Activated naive CD8-positive, alpha-beta T cell treated with anti-CD3 and anti-CD28 coated beads, Interleukin-2, amount 50 U/mL, for 24 hours (primary cell): Measurements from ENCODE around the gene PKP3.
"Not testable (repeated sequence)": the region's sequence is repeated elsewhere in the genome, so short reads cannot be mapped to it uniquely, and the experiment has no call there.

Experiments
- ATAC-seq: fragments of 150-1000 bp; cut with Tn5 transposase; one replicate; pipeline ENCODE4 v1.10.0; 2021
- DNase-seq: peaks from one replicate; pipeline ENCODE4 v3.0.0; 2021
- H3K27ac Mint-ChIP-seq: one replicate; pipeline ENCODE4 v1.8.0; 2021; ENCODE audit warnings: mild to moderate bottlenecking, mixed read lengths
- H3K27me3 Mint-ChIP-seq: one replicate; pipeline ENCODE4 v1.8.0; 2021; ENCODE audit warnings: mixed read lengths
- H3K36me3 Mint-ChIP-seq: one replicate; pipeline ENCODE4 v1.8.0; 2021; ENCODE audit warnings: low read depth, mixed read lengths
- H3K4me1 Mint-ChIP-seq: one replicate; pipeline ENCODE4 v1.8.0; 2021; ENCODE audit warnings: mixed read lengths
- H3K4me3 Mint-ChIP-seq: one replicate; pipeline ENCODE4 v1.8.0; 2021; ENCODE audit warnings: mild to moderate bottlenecking, moderate library complexity, mixed read lengths
- H3K9me3 Mint-ChIP-seq: one replicate; pipeline ENCODE4 v1.8.0; 2021; ENCODE audit warnings: mixed read lengths

Gene PKP3

GRCh38 chr11:405954-406795 lies 12.2 kb downstream of the PKP3 start:
- DNase-seq = no peak
- Mint-ChIP-seq H3K9me3 (no peaks in the 10 kb centered on the region), H3K4me1 (peaks cover 6% of the 10 kb centered on the region), H3K4me3 (no peak overlapping the region), H3K27ac (no peak overlapping the region), H3K36me3 (no peaks in the 10 kb centered on the region), H3K27me3 (no peaks in the 10 kb centered on the region)
- no peak for ATAC-seq

- Mint-ChIP-seq H3K4me1 (peaks cover 6% of the 10 kb centered on the region), H3K27ac (no peak overlapping the region), H3K9me3 (no peaks in the 10 kb centered on the region), H3K36me3 (no peaks in the 10 kb centered on the region), H3K4me3 (peak overlapping the region; percentile 17), H3K27me3 (no peaks in the 10 kb centered on the region)
- peak; percentile 90 for DNase-seq
- ATAC-seq = peak; percentile 91
Observed at GRCh38 chr11:406796-407650, 13.0 kb downstream of the PKP3 start.

- Mint-ChIP-seq H3K36me3 (no peaks in the 10 kb centered on the region), H3K4me3 (no peak overlapping the region), H3K4me1 (peaks cover 6% of the 10 kb centered on the region), H3K9me3 (no peaks in the 10 kb centered on the region), H3K27me3 (no peaks in the 10 kb centered on the region), H3K27ac (peak overlapping the region; percentile 35)
- ATAC-seq = peak; percentile 1
- no peak for DNase-seq
Observed at GRCh38 chr11:407651-408123, 13.7 kb downstream of the PKP3 start.

DNA sequence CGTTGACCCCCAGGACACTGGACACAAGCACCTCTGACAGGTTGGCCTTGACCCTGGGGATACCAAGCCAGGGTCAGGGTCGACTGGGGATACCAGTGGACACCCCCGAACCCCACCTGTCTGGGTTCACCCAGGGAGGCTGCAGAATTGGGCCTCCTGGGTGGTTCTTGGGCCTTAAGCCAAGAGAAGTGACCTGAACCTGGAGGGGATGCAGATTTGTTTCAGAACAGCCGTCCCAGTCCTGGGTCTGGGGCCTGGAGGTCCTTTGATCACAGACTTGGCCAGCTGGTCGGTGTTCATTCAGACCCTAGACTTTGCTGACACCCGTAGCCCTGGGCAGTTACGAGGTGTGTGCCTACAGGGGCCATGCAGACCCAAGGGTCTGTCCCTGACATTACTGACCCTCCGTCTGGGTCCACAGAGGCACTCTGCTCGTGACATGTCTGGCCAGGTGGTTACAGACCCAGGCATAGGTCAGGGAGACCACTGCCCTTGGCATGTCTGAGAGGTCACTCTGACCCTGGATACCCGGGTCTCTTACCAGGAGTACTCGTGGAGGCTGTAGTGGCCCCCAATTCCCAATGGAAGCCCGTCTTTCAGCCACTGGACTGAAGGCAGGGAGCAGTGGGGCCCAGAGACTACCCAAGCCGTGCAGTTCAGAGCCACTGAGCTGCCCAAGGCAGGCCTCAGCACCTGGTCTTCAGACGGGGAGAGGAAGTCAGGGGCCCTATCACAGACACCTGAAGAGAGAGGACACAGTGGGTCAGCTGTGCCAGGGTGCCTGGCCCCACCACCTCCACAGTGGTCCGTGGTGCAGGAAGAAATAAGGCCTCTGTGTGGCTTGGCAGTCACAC lies 14.4 kb downstream of the PKP3 start:
- DNase-seq (no peak), ATAC-seq (no peak)
- H3K4me1 Mint-ChIP-seq = peaks cover 8% of the 10 kb centered on the region
- no peaks in the 10 kb centered on the region for H3K36me3 Mint-ChIP-seq
- H3K27me3 Mint-ChIP-seq = no peaks in the 10 kb centered on the region
- no peaks in the 10 kb centered on the region for H3K9me3 Mint-ChIP-seq
- H3K4me3 Mint-ChIP-seq = no peak overlapping the region
- no peak overlapping the region for H3K27ac Mint-ChIP-seq

DNA sequence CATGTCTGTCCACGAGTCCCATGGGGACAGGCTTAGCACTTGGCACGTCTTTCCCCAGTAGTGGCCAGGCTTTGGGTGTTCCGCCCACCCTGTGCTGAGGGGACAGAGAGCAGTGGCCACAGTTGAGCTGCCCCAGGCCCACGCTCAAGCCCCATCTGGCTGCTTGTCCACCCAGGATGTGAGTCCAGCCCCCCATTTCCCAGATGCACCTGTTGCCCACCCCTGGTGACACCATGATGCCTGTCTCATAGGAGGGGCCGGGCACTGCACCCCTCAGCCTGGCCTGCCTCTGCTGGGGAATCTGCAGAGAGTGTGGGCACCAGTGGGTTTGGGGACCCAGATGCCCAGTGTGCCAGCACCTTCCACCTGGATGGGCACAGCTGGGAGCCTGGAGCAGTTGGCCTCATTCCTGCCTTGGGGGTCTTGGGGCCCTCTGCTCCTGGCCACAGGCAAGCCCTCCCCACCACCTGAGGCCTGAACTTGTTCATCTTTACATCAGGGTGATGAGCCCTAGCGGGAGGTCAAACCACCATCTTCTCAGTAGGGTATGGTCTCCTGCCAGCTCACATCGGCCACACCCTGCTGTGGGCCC lies 15.1 kb downstream of the PKP3 start:
- H3K9me3 Mint-ChIP-seq = no peaks in the 10 kb centered on the region
- H3K27ac Mint-ChIP-seq = no peak overlapping the region
- H3K4me1 Mint-ChIP-seq = peaks cover 9% of the 10 kb centered on the region
- H3K36me3 Mint-ChIP-seq = no peaks in the 10 kb centered on the region
- no peak overlapping the region for H3K4me3 Mint-ChIP-seq
- ATAC-seq (no peak), DNase-seq (no peak)
- H3K27me3 Mint-ChIP-seq = no peaks in the 10 kb centered on the region

DNA sequence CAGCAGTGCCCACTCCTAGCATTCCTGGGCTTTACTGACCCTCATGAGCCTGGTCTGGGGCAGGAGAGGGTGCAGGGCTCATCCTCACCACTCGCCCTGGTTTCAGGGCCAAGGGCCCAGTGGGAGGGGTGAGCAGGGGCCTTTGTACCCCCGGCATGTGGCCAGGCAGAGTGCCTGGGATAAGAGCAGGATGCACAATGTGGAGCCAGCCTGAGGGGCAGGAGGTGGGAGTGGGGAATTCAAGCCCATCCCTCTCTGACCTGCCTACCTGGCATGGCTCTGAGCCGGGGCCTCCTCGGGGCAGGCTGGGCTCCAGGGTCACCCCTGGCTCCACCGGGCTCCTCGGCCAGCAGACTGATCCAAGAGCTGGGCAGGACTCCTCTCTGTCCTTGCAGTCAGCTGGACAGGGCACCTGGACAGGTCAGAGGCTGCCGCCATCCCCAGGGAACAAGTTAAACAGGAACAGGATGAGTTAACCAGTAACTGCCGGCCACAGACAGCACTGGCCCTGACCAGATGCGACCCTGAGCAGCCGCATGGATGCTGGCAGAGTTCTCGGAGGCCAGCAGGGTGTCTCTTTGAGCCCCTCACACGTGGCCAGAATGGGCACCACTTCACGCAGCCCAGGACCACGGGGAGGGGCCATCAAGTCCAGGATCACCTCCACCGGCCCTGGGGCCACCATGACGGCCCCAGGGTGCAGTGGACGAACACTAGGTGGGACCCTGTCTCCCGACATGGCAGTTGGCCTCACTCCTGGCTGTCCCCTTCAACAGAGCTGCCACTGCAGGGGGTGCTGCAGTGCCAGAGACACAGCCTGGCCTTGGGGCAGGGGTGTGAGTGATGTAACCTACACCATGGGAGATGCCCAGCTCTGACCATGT lies 15.8 kb downstream of the PKP3 start:
- Mint-ChIP-seq H3K36me3 (no peaks in the 10 kb centered on the region), H3K27me3 (no peaks in the 10 kb centered on the region), H3K9me3 (no peaks in the 10 kb centered on the region), H3K4me3 (no peak overlapping the region), H3K27ac (no peak overlapping the region), H3K4me1 (peaks cover 16% of the 10 kb centered on the region)
- DNase-seq (no peak), ATAC-seq (no peak)

- H3K36me3 Mint-ChIP-seq, DNase-seq, H3K27me3 Mint-ChIP-seq, H3K27ac Mint-ChIP-seq, H3K4me3 Mint-ChIP-seq, H3K9me3 Mint-ChIP-seq, ATAC-seq: not testable (repeated sequence)
- peaks cover 24% of the 10 kb centered on the region for H3K4me1 Mint-ChIP-seq
Observed at GRCh38 chr11:410711-411110, 16.7 kb downstream of the PKP3 start.

DNA sequence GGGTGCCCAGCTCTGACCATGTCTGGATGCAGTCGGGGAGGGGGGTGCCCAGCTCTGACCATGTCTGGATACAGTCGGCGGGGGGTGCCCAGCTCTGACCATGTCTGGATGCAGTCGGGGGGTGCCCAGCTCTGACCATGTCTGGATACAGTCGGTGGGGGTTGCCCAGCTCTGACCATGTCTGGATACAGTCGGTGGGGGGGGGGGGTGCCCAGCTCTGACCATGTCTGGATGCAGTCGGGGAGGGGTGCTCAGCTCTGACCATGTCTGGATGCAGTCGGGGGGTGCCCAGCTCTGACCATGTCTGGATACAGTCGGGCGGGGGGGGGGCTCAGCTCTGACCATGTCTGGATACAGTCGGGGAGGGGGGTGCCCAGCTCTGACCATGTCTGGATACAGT lies 17.5 kb downstream of the PKP3 start:
- ATAC-seq, H3K9me3 Mint-ChIP-seq, DNase-seq, H3K27ac Mint-ChIP-seq, H3K27me3 Mint-ChIP-seq, H3K4me3 Mint-ChIP-seq, H3K36me3 Mint-ChIP-seq: not testable (repeated sequence)
- peaks cover 30% of the 10 kb centered on the region for H3K4me1 Mint-ChIP-seq

- no peak overlapping the region for H3K4me3 Mint-ChIP-seq
Observed at GRCh38 chr11:412641-413119, 18.7 kb downstream of the PKP3 start.

GRCh38 chr11:413120-414081 lies 19.4 kb downstream of the PKP3 start:
- H3K4me3 Mint-ChIP-seq = no peak overlapping the region
- DNase-seq (no peak), ATAC-seq (no peak)
- H3K36me3 Mint-ChIP-seq = no peaks in the 10 kb centered on the region
- H3K27me3 Mint-ChIP-seq = no peaks in the 10 kb centered on the region
- H3K27ac Mint-ChIP-seq = no peak overlapping the region
- H3K9me3 Mint-ChIP-seq = no peaks in the 10 kb centered on the region
- H3K4me1 Mint-ChIP-seq = peaks cover 25% of the 10 kb centered on the region

More at GRCh38 chr11:412641-413119, 18.7 kb downstream of the PKP3 start:
- H3K9me3 Mint-ChIP-seq = no peaks in the 10 kb centered on the region
- no peaks in the 10 kb centered on the region for H3K27me3 Mint-ChIP-seq
- H3K27ac Mint-ChIP-seq = no peak overlapping the region
- DNase-seq (no peak), ATAC-seq (no peak)
- no peaks in the 10 kb centered on the region for H3K36me3 Mint-ChIP-seq
- H3K4me1 Mint-ChIP-seq = peaks cover 27% of the 10 kb centered on the region

DNA sequence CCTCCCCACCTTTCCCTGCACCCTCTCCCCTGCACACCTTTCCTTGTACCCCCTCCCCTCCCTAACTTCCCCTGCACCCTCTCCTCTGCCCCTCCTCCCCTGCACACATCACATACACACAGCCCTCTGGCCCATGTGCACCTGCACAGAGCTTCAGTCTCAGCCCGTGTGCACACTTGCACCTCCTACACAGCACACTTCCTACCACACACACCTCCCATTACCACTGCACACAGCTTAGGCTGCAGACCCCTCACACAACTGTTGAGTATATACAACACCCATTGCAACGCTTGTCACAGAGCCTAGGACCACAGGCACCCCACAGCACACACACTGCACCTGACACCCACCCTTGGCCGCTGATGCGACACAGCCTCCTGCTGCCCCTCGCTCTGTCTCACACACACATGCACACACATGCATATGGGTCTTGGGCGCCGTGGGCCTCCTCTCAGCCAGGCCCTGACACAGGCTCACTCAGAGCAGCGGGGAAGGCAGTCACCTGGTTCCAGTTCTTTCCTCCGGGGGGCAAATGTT lies 20.4 kb downstream of the PKP3 start:
- H3K9me3 Mint-ChIP-seq = no peaks in the 10 kb centered on the region
- peak overlapping the region; percentile 61 for H3K27ac Mint-ChIP-seq
- H3K4me1 Mint-ChIP-seq = peaks cover 25% of the 10 kb centered on the region
- no peaks in the 10 kb centered on the region for H3K36me3 Mint-ChIP-seq
- H3K4me3 Mint-ChIP-seq = peak overlapping the region; percentile 81
- no peaks in the 10 kb centered on the region for H3K27me3 Mint-ChIP-seq
- DNase-seq (no peak), ATAC-seq (peak; percentile 20)

- Mint-ChIP-seq H3K9me3 (no peaks in the 10 kb centered on the region), H3K4me3 (peak overlapping the region; percentile 81)
- peak; percentile 15 for ATAC-seq
Observed at GRCh38 chr11:415640-416041, 21.6 kb downstream of the PKP3 start.

More at GRCh38 chr11:415640-416041, 21.6 kb downstream of the PKP3 start:
- peak overlapping the region; percentile 68 for H3K27ac Mint-ChIP-seq
- no peaks in the 10 kb centered on the region for H3K27me3 Mint-ChIP-seq
- no peaks in the 10 kb centered on the region for H3K36me3 Mint-ChIP-seq
- peaks cover 25% of the 10 kb centered on the region for H3K4me1 Mint-ChIP-seq
- DNase-seq = no peak
